DMS153 treated with DMSO at 0.1 percent for 48 hours (cell line): ENCODE results near the gene ZBTB20.

Source experiments
- DNase-seq: peaks from one replicate; lab custom pipeline; 2025; ENCODE audit not compliant: unreplicated experiment; lab: John Stamatoyannopoulos, UW

ZBTB20 gene

GRCh38 chr3:114929971-114930732 is 216.9 kb downstream of the ZBTB20 start:
- DNase-seq: no peak

GRCh38 chr3:114928989-114929640 is 218.0 kb downstream of the ZBTB20 start:
- DNase-seq: no peak

GRCh38 chr3:114904633-114905032 is 242.5 kb downstream of the ZBTB20 start:
- DNase-seq: no peak

- DNase-seq: no peak
Measured at GRCh38 chr3:114903213-114903612, 243.9 kb downstream of the ZBTB20 start.

GRCh38 chr3:114902691-114903101 is 244.4 kb downstream of the ZBTB20 start:
- DNase-seq: no peak

GRCh38 chr3:114900908-114901307 is 246.2 kb downstream of the ZBTB20 start:
- DNase-seq: no peak

GRCh38 chr3:114899186-114899931 is 247.7 kb downstream of the ZBTB20 start:
- DNase-seq: peak; percentile 87

- DNase-seq: no peak
Measured at GRCh38 chr3:114896978-114897377, 250.1 kb downstream of the ZBTB20 start.

- no peak for DNase-seq
Measured at GRCh38 chr3:114893361-114893760, 253.7 kb downstream of the ZBTB20 start.

GRCh38 chr3:114892880-114893279 is 254.2 kb downstream of the ZBTB20 start:
- no peak for DNase-seq

GRCh38 chr3:114892131-114892879 is 254.8 kb downstream of the ZBTB20 start:
- no peak for DNase-seq

- no peak for DNase-seq
Measured at GRCh38 chr3:114887806-114888205, 259.3 kb downstream of the ZBTB20 start.

GRCh38 chr3:114886905-114887304 is 260.2 kb downstream of the ZBTB20 start:
- no peak for DNase-seq

GRCh38 chr3:114884213-114884923 is 262.7 kb downstream of the ZBTB20 start:
- DNase-seq: no peak

GRCh38 chr3:114880078-114880477 is 267.0 kb downstream of the ZBTB20 start:
- DNase-seq: no peak

- peak; percentile 23 for DNase-seq
Measured at GRCh38 chr3:114879059-114880031, 267.7 kb downstream of the ZBTB20 start.

GRCh38 chr3:114878114-114878839 is 268.8 kb downstream of the ZBTB20 start:
- no peak for DNase-seq

GRCh38 chr3:114877378-114878113 is 269.5 kb downstream of the ZBTB20 start:
- no peak for DNase-seq
